K562 (cell line): ENCODE results near the gene HCFC1R1. TPM values are rescaled to one million over a fixed set of nuclear protein-coding genes. Genes with fewer than 3 reads are reported as not detected.
A peak's percentile ranks its signal among the peaks of the same experiment; 100 is the strongest.

Source experiments
- CREB3L1 ChIP-seq: fragments of 450-650 bp; IDR thresholded peaks from 2 replicates; pipeline ENCODE4 v1.6.1; 2014; ENCODE audit warnings: low read depth, mild to moderate bottlenecking, moderate library complexity, borderline replicate concordance
- DEAF1 ChIP-seq: fragments of 450-650 bp; formaldehyde crosslinking; IDR thresholded peaks from 2 replicates; pipeline ENCODE4 v1.4.0; 2020; ENCODE audit warnings: mild to moderate bottlenecking, moderate library complexity
- DMBX1 ChIP-seq: fragments of 250-450 bp; sonication (Bioruptor Pico); IDR thresholded peaks from 2 replicates; pipeline ENCODE4 v1.8.0; 2022; ENCODE audit warnings: inconsistent platforms, mild to moderate bottlenecking, moderate library complexity, borderline replicate concordance
- EGR1 ChIP-seq: fragments of 450-650 bp; conservative IDR thresholded peaks from 2 replicates; pipeline ENCODE4 v1.6.1; 2017; ENCODE audit warnings: mild to moderate bottlenecking
- ELF2 ChIP-seq: fragments of 250-450 bp; sonication (Bioruptor Pico); IDR thresholded peaks from 2 replicates; pipeline ENCODE4 v1.5.0; 2021; ENCODE audit warnings: mild to moderate bottlenecking
- ESRRA ChIP-seq: fragments of 450-650 bp; IDR thresholded peaks from 2 replicates; pipeline ENCODE4 v1.6.1; 2014; ENCODE audit warnings: low read depth, mild to moderate bottlenecking, moderate library complexity, borderline replicate concordance
- KDM1A ChIP-seq, 2 experiments: fragments of 450-650 bp; IDR thresholded peaks; 2 replicates each; pipeline ENCODE4 v1.6.1; 2016; ENCODE audit warnings: mild to moderate bottlenecking in 2 of 2
- NFRKB ChIP-seq: fragments of 450-650 bp; IDR thresholded peaks from 2 replicates; pipeline ENCODE4 v1.6.1; 2016; ENCODE audit warnings: low read depth
- RAD21 ChIP-seq, 2 experiments: fragments of 250-450 bp in 1 of 2; fragments of 450-650 bp in 1 of 2; sonication (Bioruptor Pico) in 1 of 2; formaldehyde crosslinking in 1 of 2; IDR thresholded peaks in 1 of 2; conservative IDR thresholded peaks in 1 of 2; 2 replicates each; pipeline versions ENCODE4 v1.4.0 to v1.8.0; 2020 to 2022; ENCODE audit warnings: mild to moderate bottlenecking in 2 of 2, moderate library complexity in 1 of 2
- THRAP3 ChIP-seq: fragments of 450-650 bp; IDR thresholded peaks from 2 replicates; pipeline ENCODE4 v1.6.1; 2016; ENCODE audit warnings: mild to moderate bottlenecking, inconsistent platforms, borderline replicate concordance
- ZNF407 ChIP-seq: fragments of 450-650 bp; IDR thresholded peaks from 2 replicates; pipeline ENCODE4 v1.6.1; 2016; ENCODE audit warnings: low read depth
- polyA plus RNA-seq, 8 experiments: library from polyadenylated mRNA; depleted of rRNA in 4 of 8; stranded (reverse) in 5 of 8; unstranded in 3 of 8; fragments of >200 nt; fragmentation: Nextera tagmentation in 2 of 8; fragmentation: Illumina TruSeq in 1 of 8; extraction: Ambion mirVana in 2 of 8; extraction: Trizol in 1 of 8; gene quantifications; 2 replicates each; pipeline versions ENCODE4 v1.2.1 to v1.2.3, GENCODE V29; 2011 to 2014; ENCODE audit warnings: inconsistent platforms in 1 of 8, missing spikeins in 1 of 8
- total RNA-seq, 7 experiments: library from RNA; depleted of rRNA in 6 of 7; stranded (reverse); fragments of >200 nt in 6 of 7; fragmentation: Illumina TruSeq in 2 of 7; extraction: Trizol in 2 of 7; gene quantifications; 2 replicates each; pipeline versions ENCODE4 v1.2.1 to v1.2.3, GENCODE V29; 2011 to 2021; ENCODE audit warnings: low replicate concordance in 1 of 7
- TF ChIP-seq, protein P1 (sequence below): sonication (generic); formaldehyde crosslinking; IDR thresholded peaks from 2 replicates; pipeline ENCODE4 v1.8.0; 2022; ENCODE audit warnings: missing genetic modification reagents, mild to moderate bottlenecking, borderline replicate concordance

Gene HCFC1R1
- total and polyA plus RNA-seq, 9 of the 15 experiments (the other 6 are each of a cell fraction or from before 2014, with no cell fraction given), result 2.2 to 29.0 (median 11.2) TPM

DNA sequence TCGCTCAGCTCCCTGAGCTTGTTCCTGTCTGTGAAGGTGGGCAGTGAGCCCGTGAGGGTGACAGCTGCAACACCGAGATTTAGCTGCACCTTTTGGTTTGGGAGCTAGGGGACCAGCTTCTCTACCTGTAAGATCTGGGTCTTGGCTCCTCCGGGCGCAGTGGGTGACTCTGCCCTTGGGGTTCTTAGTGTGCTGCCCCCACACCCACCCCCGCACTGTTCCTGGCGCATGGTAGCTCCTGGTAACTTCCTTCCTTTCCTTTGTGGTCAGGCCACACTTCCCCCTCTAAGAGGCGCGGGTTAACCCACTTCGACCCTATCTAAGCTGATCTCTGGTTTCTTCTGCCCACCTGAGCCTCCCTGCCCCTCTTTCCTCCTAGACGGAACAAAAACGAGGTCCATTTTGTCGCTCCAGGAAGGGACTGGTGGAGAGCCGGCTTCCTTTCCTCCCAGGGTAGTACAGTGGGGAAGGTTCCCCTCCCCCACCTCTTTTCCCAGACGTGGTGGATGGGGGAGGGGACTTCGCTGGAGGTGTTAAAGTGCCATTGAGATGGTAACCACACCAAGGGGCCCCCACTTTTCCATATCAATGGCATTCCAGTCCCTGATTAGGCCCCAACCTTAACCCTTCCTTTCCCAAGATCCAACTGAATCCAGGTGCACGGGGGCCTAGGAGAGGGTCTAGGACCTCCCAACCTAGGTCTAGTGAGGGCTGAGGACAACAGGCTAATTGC, 15.6 kb downstream of the HCFC1R1 start (continued):
- TF ChIP-seq ZNF407 (no peak), DMBX1 (CRISPR knock-in tag) (0 out of 2 replicates have a peak, but pooled peaks have one; percentile 28), CREB3L1 (peak; percentile 29; the same call in 1 of the 2 replicates), EGR1 (peak; percentile 95), RAD21 (CRISPR knock-in tag; conservative IDR thresholded peaks at IDR 0.05 in 1 of 2, IDR thresholded peaks at IDR 0.05 in 1 of 2) (no peak), THRAP3 (0 out of 2 replicates have a peak, but pooled peaks have one; percentile 24), ELF2 (CRISPR knock-in tag) (no peak), DEAF1 (no peak), ESRRA (peak; percentile 73), NFRKB (peak; percentile 94), KDM1A (IDR thresholded peaks at IDR 0.05) (peak in 1 of 2 experiments; percentile 54; a peak in 2 of 4 replicates)
- TF ChIP-seq, protein P1, sequence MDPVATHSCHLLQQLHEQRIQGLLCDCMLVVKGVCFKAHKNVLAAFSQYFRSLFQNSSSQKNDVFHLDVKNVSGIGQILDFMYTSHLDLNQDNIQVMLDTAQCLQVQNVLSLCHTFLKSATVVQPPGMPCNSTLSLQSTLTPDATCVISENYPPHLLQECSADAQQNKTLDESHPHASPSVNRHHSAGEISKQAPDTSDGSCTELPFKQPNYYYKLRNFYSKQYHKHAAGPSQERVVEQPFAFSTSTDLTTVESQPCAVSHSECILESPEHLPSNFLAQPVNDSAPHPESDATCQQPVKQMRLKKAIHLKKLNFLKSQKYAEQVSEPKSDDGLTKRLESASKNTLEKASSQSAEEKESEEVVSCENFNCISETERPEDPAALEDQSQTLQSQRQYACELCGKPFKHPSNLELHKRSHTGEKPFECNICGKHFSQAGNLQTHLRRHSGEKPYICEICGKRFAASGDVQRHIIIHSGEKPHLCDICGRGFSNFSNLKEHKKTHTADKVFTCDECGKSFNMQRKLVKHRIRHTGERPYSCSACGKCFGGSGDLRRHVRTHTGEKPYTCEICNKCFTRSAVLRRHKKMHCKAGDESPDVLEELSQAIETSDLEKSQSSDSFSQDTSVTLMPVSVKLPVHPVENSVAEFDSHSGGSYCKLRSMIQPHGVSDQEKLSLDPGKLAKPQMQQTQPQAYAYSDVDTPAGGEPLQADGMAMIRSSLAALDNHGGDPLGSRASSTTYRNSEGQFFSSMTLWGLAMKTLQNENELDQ (CRISPR knock-in tag), result no peak
